Ecto neural progenitor cell (in vitro differentiated cells): Measurements from ENCODE around the gene PRRG1.
"Not testable (repeated sequence)": the region's sequence is repeated elsewhere in the genome, so short reads cannot be mapped to it uniquely, and the experiment has no call there.

Experiments used
- DNase-seq: peaks from one replicate; pipeline ENCODE4 v3.0.0-alpha.2; 2018; ENCODE audit warnings: low spot score

The PRRG1 gene

GRCh38 chrX:37472836-37473235 is 123.7 kb downstream of the PRRG1 start:
- no peak for DNase-seq

- DNase-seq, result no peak
Observed at GRCh38 chrX:37474478-37474877, 125.3 kb downstream of the PRRG1 start.

- DNase-seq, result no peak
Observed at GRCh38 chrX:37476571-37477170, 127.5 kb downstream of the PRRG1 start.

- not testable (repeated sequence) for DNase-seq
Observed at GRCh38 chrX:37484335-37484734, 135.2 kb downstream of the PRRG1 start.

GRCh38 chrX:37485429-37485828 is 136.3 kb downstream of the PRRG1 start:
- no peak for DNase-seq

GRCh38 chrX:37487271-37487670 is 138.1 kb downstream of the PRRG1 start:
- no peak for DNase-seq

- DNase-seq, result no peak
Observed at GRCh38 chrX:37488323-37488722, 139.2 kb downstream of the PRRG1 start.

- DNase-seq, result no peak
Observed at GRCh38 chrX:37491686-37492085, 142.5 kb downstream of the PRRG1 start.

GRCh38 chrX:37495760-37496159 is 146.6 kb downstream of the PRRG1 start:
- DNase-seq, result not testable (repeated sequence)

GRCh38 chrX:37497126-37497525 is 148.0 kb downstream of the PRRG1 start:
- DNase-seq, result not testable (repeated sequence)

- DNase-seq, result not testable (repeated sequence)
Observed at GRCh38 chrX:37498323-37498722, 149.2 kb downstream of the PRRG1 start.

- not testable (repeated sequence) for DNase-seq
Observed at GRCh38 chrX:37499649-37500048, 150.5 kb downstream of the PRRG1 start.

- no peak for DNase-seq
Observed at GRCh38 chrX:37504991-37505390, 155.8 kb downstream of the PRRG1 start.
